ENCODE results near the gene GJA4. TPM values are rescaled to one million over a fixed set of nuclear protein-coding genes. Genes with fewer than 3 reads are reported as not detected.

Gene GJA4
- total RNA-seq, 1 experiment from 2014 or later = not detected

- ChIA-PET CTCF (no interaction called here), POLR2A (ENCODE audit: low non-redundant PET) (no interaction called here)
- H3K27ac ChIP-seq (ENCODE audit: low read depth, low read length, poor library complexity, severe bottlenecking) = no peak overlapping the region
- DNase-seq (ENCODE audit: low spot score) = no peak
- no peaks in the 10 kb centered on the region for H3K4me1 ChIP-seq (ENCODE audit: insufficient read depth, low read length, poor library complexity, severe bottlenecking)
- intact Hi-C loops (cut with micrococcal nuclease; ENCODE audit: unreplicated experiment) = no loop called here
- no peak overlapping the region for H3K4me3 ChIP-seq (ENCODE audit: low read depth, low read length, poor library complexity, severe bottlenecking)
- peaks cover 39% of the 10 kb centered on the region for H3K27me3 ChIP-seq (replicated peaks; ENCODE audit: insufficient read depth, low read depth, low read length, poor library complexity)
- TF ChIP-seq EZH2 (IDR thresholded peaks at IDR 0.05; ENCODE audit: borderline replicate concordance, low read depth, low read length, poor library complexity, severe bottlenecking) = no peak
- TF ChIP-seq, protein P1, sequence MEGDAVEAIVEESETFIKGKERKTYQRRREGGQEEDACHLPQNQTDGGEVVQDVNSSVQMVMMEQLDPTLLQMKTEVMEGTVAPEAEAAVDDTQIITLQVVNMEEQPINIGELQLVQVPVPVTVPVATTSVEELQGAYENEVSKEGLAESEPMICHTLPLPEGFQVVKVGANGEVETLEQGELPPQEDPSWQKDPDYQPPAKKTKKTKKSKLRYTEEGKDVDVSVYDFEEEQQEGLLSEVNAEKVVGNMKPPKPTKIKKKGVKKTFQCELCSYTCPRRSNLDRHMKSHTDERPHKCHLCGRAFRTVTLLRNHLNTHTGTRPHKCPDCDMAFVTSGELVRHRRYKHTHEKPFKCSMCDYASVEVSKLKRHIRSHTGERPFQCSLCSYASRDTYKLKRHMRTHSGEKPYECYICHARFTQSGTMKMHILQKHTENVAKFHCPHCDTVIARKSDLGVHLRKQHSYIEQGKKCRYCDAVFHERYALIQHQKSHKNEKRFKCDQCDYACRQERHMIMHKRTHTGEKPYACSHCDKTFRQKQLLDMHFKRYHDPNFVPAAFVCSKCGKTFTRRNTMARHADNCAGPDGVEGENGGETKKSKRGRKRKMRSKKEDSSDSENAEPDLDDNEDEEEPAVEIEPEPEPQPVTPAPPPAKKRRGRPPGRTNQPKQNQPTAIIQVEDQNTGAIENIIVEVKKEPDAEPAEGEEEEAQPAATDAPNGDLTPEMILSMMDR (conservative IDR thresholded peaks at IDR 0.05; ENCODE audit: low read depth, low read length) = no peak
- BruUV-seq (replicated peaks) = no TSS peak
- no peaks in the 10 kb centered on the region for H3K9me3 ChIP-seq (ENCODE audit: low read depth, low read length, poor library complexity, severe bottlenecking)
- H3K36me3 ChIP-seq (ENCODE audit: insufficient read depth, low read length, poor library complexity, severe bottlenecking) = no peaks in the 10 kb centered on the region
Measured at GRCh38 chr1:34779526-34779925, 13.3 kb upstream of the GJA4 start.

GRCh38 chr1:34779962-34780361 lies 12.8 kb upstream of the GJA4 start:
- intact Hi-C loops (cut with micrococcal nuclease; ENCODE audit: unreplicated experiment) = no loop called here
- ChIA-PET POLR2A (ENCODE audit: low non-redundant PET) (no interaction called here), CTCF (no interaction called here)

GRCh38 chr1:34780528-34780927 lies 12.3 kb upstream of the GJA4 start:
- intact Hi-C loops (cut with micrococcal nuclease; ENCODE audit: unreplicated experiment) = no loop called here

More at GRCh38 chr1:34779962-34780361, 12.8 kb upstream of the GJA4 start:
- H3K27me3 ChIP-seq (replicated peaks; ENCODE audit: insufficient read depth, low read depth, low read length, poor library complexity) = peaks cover 39% of the 10 kb centered on the region
- no peaks in the 10 kb centered on the region for H3K36me3 ChIP-seq (ENCODE audit: insufficient read depth, low read length, poor library complexity, severe bottlenecking)
- TF ChIP-seq, protein P1 (conservative IDR thresholded peaks at IDR 0.05; ENCODE audit: low read depth, low read length) = no peak
- no peak for TF ChIP-seq EZH2 (IDR thresholded peaks at IDR 0.05; ENCODE audit: borderline replicate concordance, low read depth, low read length, poor library complexity, severe bottlenecking)
- H3K9me3 ChIP-seq (ENCODE audit: low read depth, low read length, poor library complexity, severe bottlenecking) = no peaks in the 10 kb centered on the region
- no TSS peak for BruUV-seq (replicated peaks)
- no peak overlapping the region for H3K27ac ChIP-seq (ENCODE audit: low read depth, low read length, poor library complexity, severe bottlenecking)
- no peak overlapping the region for H3K4me3 ChIP-seq (ENCODE audit: low read depth, low read length, poor library complexity, severe bottlenecking)
- DNase-seq (ENCODE audit: low spot score) = no peak
- H3K4me1 ChIP-seq (ENCODE audit: insufficient read depth, low read length, poor library complexity, severe bottlenecking) = no peaks in the 10 kb centered on the region

More at GRCh38 chr1:34780528-34780927, 12.3 kb upstream of the GJA4 start:
- H3K9me3 ChIP-seq (ENCODE audit: low read depth, low read length, poor library complexity, severe bottlenecking) = no peaks in the 10 kb centered on the region
- no peak for DNase-seq (ENCODE audit: low spot score)
- BruUV-seq (replicated peaks) = no TSS peak
- H3K27ac ChIP-seq (ENCODE audit: low read depth, low read length, poor library complexity, severe bottlenecking) = no peak overlapping the region
- H3K27me3 ChIP-seq (replicated peaks; ENCODE audit: insufficient read depth, low read depth, low read length, poor library complexity) = peaks cover 39% of the 10 kb centered on the region
- no peak overlapping the region for H3K4me3 ChIP-seq (ENCODE audit: low read depth, low read length, poor library complexity, severe bottlenecking)
- H3K4me1 ChIP-seq (ENCODE audit: insufficient read depth, low read length, poor library complexity, severe bottlenecking) = no peaks in the 10 kb centered on the region
- TF ChIP-seq, protein P1 (conservative IDR thresholded peaks at IDR 0.05; ENCODE audit: low read depth, low read length) = no peak
- TF ChIP-seq EZH2 (IDR thresholded peaks at IDR 0.05; ENCODE audit: borderline replicate concordance, low read depth, low read length, poor library complexity, severe bottlenecking) = no peak
- POLR2A ChIA-PET (ENCODE audit: low non-redundant PET) = no interaction called here
- CTCF ChIA-PET = no interaction called here
- H3K36me3 ChIP-seq (ENCODE audit: insufficient read depth, low read length, poor library complexity, severe bottlenecking) = no peaks in the 10 kb centered on the region

Measured in A673 (cell line).